Lower leg skin (tissue), 3 donors: ENCODE measurements around the gene SLIT3.

Source experiments
- CTCF ChIP-seq, 3 donors: fragments of 450-650 bp; IDR thresholded peaks; one replicate each; pipeline ENCODE4 v1.5.1; 2016; ENCODE audit warnings: antibody characterized with exemption in 3 of 3, mild to moderate bottlenecking in 3 of 3, moderate library complexity in 2 of 3
- POLR2A ChIP-seq, 2 donors: fragments of 450-650 bp; IDR thresholded peaks; one replicate each; pipeline ENCODE4 v1.6.1; 2016 to 2017; ENCODE audit warnings: antibody characterized with exemption in 2 of 2, mild to moderate bottlenecking in 1 of 2, moderate library complexity in 1 of 2

DNA sequence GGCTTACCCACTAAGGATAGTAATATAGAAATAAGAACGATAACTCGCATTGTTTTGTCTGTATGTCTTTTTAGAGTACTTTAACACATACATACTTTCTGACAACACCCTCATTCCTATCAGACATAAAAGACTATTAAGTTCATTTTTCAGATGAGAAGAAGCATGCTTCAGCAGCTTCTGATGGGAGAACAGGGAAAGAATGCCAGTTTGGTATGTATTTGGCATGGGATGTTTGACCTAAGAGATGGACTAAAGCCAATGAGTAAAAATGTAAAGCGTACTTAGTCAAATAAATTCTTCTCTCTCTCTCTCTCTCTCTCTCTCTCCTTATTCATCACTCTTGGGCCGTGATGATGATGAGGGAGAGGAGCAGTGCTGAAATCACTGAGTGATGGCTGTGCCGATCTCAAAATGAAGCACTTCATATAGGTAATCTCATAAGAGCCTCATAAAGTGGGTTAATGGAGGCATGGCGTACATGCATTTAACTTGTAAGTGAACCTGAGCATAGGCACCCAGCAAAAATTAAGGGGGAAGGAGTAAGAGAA is 71.5 kb downstream of the SLIT3 start:
- TF ChIP-seq CTCF (IDR thresholded peaks at IDR 0.05) = no peak
- no peak for TF ChIP-seq POLR2A (IDR thresholded peaks at IDR 0.05)
